GM12875 (cell line): ENCODE measurements around the gene DAB2.

Source experiments
- H3K4me3 ChIP-seq: one replicate; pipeline ENCODE4 v1.5.1; 2011; ENCODE audit warnings: low read depth, low read length, control low read depth
- CTCF ChIP-seq: IDR thresholded peaks from 2 replicates; pipeline ENCODE4 v1.5.1; 2011; ENCODE audit warnings: low read depth, mild to moderate bottlenecking, control low read depth, inconsistent platforms, low read length, moderate library complexity, borderline replicate concordance; ENCODE audit not compliant: insufficient read depth

The DAB2 gene

GRCh38 chr5:39430461-39430860, 5.7 kb upstream of the DAB2 start:
- H3K4me3 ChIP-seq = no peak overlapping the region
- no peak for TF ChIP-seq CTCF

- no peak overlapping the region for H3K4me3 ChIP-seq
- TF ChIP-seq CTCF = no peak
These were observed 3.9 kb upstream of the DAB2 start for GRCh38 chr5:39428640-39429039.

- no peak overlapping the region for H3K4me3 ChIP-seq
- no peak for TF ChIP-seq CTCF
These were observed 2.9 kb upstream of the DAB2 start for GRCh38 chr5:39427633-39428032.

- H3K4me3 ChIP-seq = no peak overlapping the region
- no peak for TF ChIP-seq CTCF
These were observed 2.4 kb upstream of the DAB2 start for GRCh38 chr5:39427229-39427628.

- no peak overlapping the region for H3K4me3 ChIP-seq
- no peak for TF ChIP-seq CTCF
These were observed 1.9 kb upstream of the DAB2 start for GRCh38 chr5:39426746-39427105.

- no peak overlapping the region for H3K4me3 ChIP-seq
- TF ChIP-seq CTCF = no peak
These were observed 1.4 kb upstream of the DAB2 start for GRCh38 chr5:39426051-39426745.

- TF ChIP-seq CTCF = no peak
- no peak overlapping the region for H3K4me3 ChIP-seq
These were observed 1.4 kb downstream of the DAB2 start for GRCh38 chr5:39423331-39423751.
